Cardiac muscle cell (in vitro differentiated cells and primary cell): ENCODE data around the gene TFDP1. TPM values are rescaled to one million over a fixed set of nuclear protein-coding genes. Genes with fewer than 3 reads are reported as not detected.

Experiments used
- DNase-seq, 2 donors: peaks; one replicate each; pipeline versions ENCODE4 v3.0.0 to v3.0.0-alpha.2; 2010 to 2017; ENCODE audit warnings: low read depth in 1 of 2, low spot score in 1 of 2
- H3K27ac ChIP-seq: fragments of 200-600 bp; sonication (generic); 2 replicates; pipeline ENCODE4 v1.5.1; 2016
- H3K27me3 ChIP-seq: fragments of 200-600 bp; sonication (generic); 2 replicates; pipeline ENCODE4 v1.6.0; 2016; ENCODE audit warnings: control low read depth
- H3K36me3 ChIP-seq: fragments of 200-600 bp; sonication (generic); 2 replicates; pipeline ENCODE4 v1.5.1; 2016; ENCODE audit warnings: control low read depth
- H3K4me1 ChIP-seq: fragments of 200-600 bp; sonication (generic); 2 replicates; pipeline ENCODE4 v1.8.1; 2017; ENCODE audit warnings: low read depth, mild to moderate bottlenecking, mixed run types
- H3K4me3 ChIP-seq: fragments of 200-600 bp; sonication (generic); 2 replicates; pipeline ENCODE4 v1.5.1; 2016; ENCODE audit warnings: mild to moderate bottlenecking
- H3K9me3 ChIP-seq: fragments of 200-600 bp; sonication (generic); 2 replicates; pipeline ENCODE4 v1.5.1; 2017; ENCODE audit warnings: low read depth, mild to moderate bottlenecking, control low read depth
- CTCF ChIP-seq: IDR thresholded peaks from 2 replicates; pipeline ENCODE4 v1.5.1; 2012; ENCODE audit warnings: low read depth, mild to moderate bottlenecking, low read length
- polyA plus RNA-seq: library from polyadenylated mRNA; unstranded; fragments of >200 nt; fragmentation: Nextera tagmentation; extraction: Ambion mirVana; gene quantifications from 2 replicates; pipeline ENCODE4 v1.2.1, GENCODE V29; 2016
- total RNA-seq: library from RNA; depleted of rRNA; stranded (reverse); fragments of >200 nt; gene quantifications from 2 replicates; pipeline ENCODE4 v1.2.3, GENCODE V29; 2016

The TFDP1 gene
- total and polyA plus RNA-seq, 2 experiments from 2014 or later = 36.9 to 81.7 TPM

- no peak for TF ChIP-seq CTCF
- Histone ChIP-seq H3K27ac (no peak overlapping the region), H3K4me3 (no peak overlapping the region), H3K36me3 (no peaks in the 10 kb centered on the region), H3K4me1 (no peaks in the 10 kb centered on the region), H3K27me3 (no peaks in the 10 kb centered on the region), H3K9me3 (no peaks in the 10 kb centered on the region)
- DNase-seq = no peak
These were observed 27.5 kb upstream of the TFDP1 start for GRCh38 chr13:113557013-113557412.

- TF ChIP-seq CTCF = no peak
- Histone ChIP-seq H3K9me3 (no peaks in the 10 kb centered on the region), H3K4me3 (no peak overlapping the region), H3K4me1 (no peaks in the 10 kb centered on the region), H3K27me3 (no peaks in the 10 kb centered on the region), H3K27ac (no peak overlapping the region), H3K36me3 (no peaks in the 10 kb centered on the region)
- no peak for DNase-seq
These were observed 26.1 kb upstream of the TFDP1 start for GRCh38 chr13:113558461-113558860.

- no peaks in the 10 kb centered on the region for H3K4me1 ChIP-seq
- H3K4me3 ChIP-seq = no peak overlapping the region
- peaks cover 3% of the 10 kb centered on the region for H3K27me3 ChIP-seq
- H3K36me3 ChIP-seq = no peaks in the 10 kb centered on the region
- H3K9me3 ChIP-seq = no peaks in the 10 kb centered on the region
- H3K27ac ChIP-seq = no peak overlapping the region
- no peak for DNase-seq
- no peak for TF ChIP-seq CTCF
These were observed 25.5 kb upstream of the TFDP1 start for GRCh38 chr13:113559061-113559460.

- no peak overlapping the region for H3K27ac ChIP-seq
- peaks cover 6% of the 10 kb centered on the region for H3K27me3 ChIP-seq
- TF ChIP-seq CTCF = no peak
- DNase-seq = no peak
- no peaks in the 10 kb centered on the region for H3K36me3 ChIP-seq
- H3K4me3 ChIP-seq = no peak overlapping the region
- no peaks in the 10 kb centered on the region for H3K4me1 ChIP-seq
- H3K9me3 ChIP-seq = no peaks in the 10 kb centered on the region
These were observed 24.5 kb upstream of the TFDP1 start for GRCh38 chr13:113559901-113560644.

GRCh38 chr13:113560645-113561416, 23.7 kb upstream of the TFDP1 start:
- H3K36me3 ChIP-seq = no peaks in the 10 kb centered on the region
- no peaks in the 10 kb centered on the region for H3K9me3 ChIP-seq
- TF ChIP-seq CTCF = no peak
- H3K27me3 ChIP-seq = peaks cover 11% of the 10 kb centered on the region
- no peak overlapping the region for H3K4me3 ChIP-seq
- H3K27ac ChIP-seq = no peak overlapping the region
- DNase-seq = no peak
- no peaks in the 10 kb centered on the region for H3K4me1 ChIP-seq
